GM12878 (cell line): Measurements from ENCODE around the gene PRDM16.

Experiments used
- BRCA1 ChIP-seq: IDR thresholded peaks from 2 replicates; pipeline ENCODE4 v1.6.1; 2011; ENCODE audit warnings: low read depth, low read length, improper control_type of control experiment
- CEBPB ChIP-seq, 2 experiments: fragments of 150-350 bp in 1 of 2; IDR thresholded peaks; 2 replicates each; pipeline ENCODE4 v1.6.1; 2012 to 2014; ENCODE audit warnings: low read depth in 2 of 2, low read length in 2 of 2, borderline replicate concordance in 1 of 2, inconsistent platforms in 1 of 2
- DPF2 ChIP-seq: fragments of 450-650 bp; IDR thresholded peaks from 2 replicates; pipeline ENCODE4 v1.6.1; 2017; ENCODE audit warnings: mild to moderate bottlenecking
- HDAC2 ChIP-seq: fragments of 200-600 bp; sonication (generic); IDR thresholded peaks from 2 replicates; pipeline ENCODE4 v1.6.1; 2017
- MXI1 ChIP-seq: fragments of 150-350 bp; IDR thresholded peaks from 2 replicates; pipeline ENCODE4 v1.6.1; 2011; ENCODE audit warnings: low read depth, mild to moderate bottlenecking, inconsistent platforms, low read length, improper control_type of control experiment
- POLR2A ChIP-seq: IDR thresholded peaks from 2 replicates; pipeline ENCODE4 v1.6.1; 2011; ENCODE audit warnings: low read depth, mild to moderate bottlenecking, low read length
- POLR2AphosphoS5 ChIP-seq: IDR thresholded peaks from 2 replicates; pipeline ENCODE4 v1.6.1; 2011; ENCODE audit warnings: mild to moderate bottlenecking, low read length, inconsistent platforms
- SREBF2 ChIP-seq: IDR thresholded peaks from 2 replicates; pipeline ENCODE4 v1.6.1; 2012; ENCODE audit warnings: mild to moderate bottlenecking, low read length
- TAF1 ChIP-seq: IDR thresholded peaks from 2 replicates; pipeline ENCODE4 v1.6.1; 2011; ENCODE audit warnings: mild to moderate bottlenecking, low read depth, low read length, borderline replicate concordance
- TCF7 ChIP-seq: IDR thresholded peaks from 2 replicates; pipeline ENCODE4 v1.6.1; 2014; ENCODE audit warnings: antibody characterized with exemption, borderline replicate concordance
- TF ChIP-seq, protein P1 (sequence below), 3 experiments: IDR thresholded peaks in 2 of 3; conservative IDR thresholded peaks in 1 of 3; 2 replicates each; pipeline ENCODE4 v1.5.1; 2011; ENCODE audit warnings: low read depth in 3 of 3, low read length in 3 of 3, mild to moderate bottlenecking in 3 of 3, control low read depth in 2 of 3, moderate library complexity in 2 of 3, inconsistent platforms in 1 of 3, mixed read lengths in 1 of 3; ENCODE audit not compliant: control insufficient read depth in 2 of 3, insufficient read depth in 1 of 3; ENCODE audit errors: extremely low read depth in 1 of 3
- TF ChIP-seq, protein P2 (sequence below): IDR thresholded peaks from 2 replicates; pipeline ENCODE4 v1.6.1; 2012; ENCODE audit warnings: low read depth, low read length, improper control_type of control experiment

DNA sequence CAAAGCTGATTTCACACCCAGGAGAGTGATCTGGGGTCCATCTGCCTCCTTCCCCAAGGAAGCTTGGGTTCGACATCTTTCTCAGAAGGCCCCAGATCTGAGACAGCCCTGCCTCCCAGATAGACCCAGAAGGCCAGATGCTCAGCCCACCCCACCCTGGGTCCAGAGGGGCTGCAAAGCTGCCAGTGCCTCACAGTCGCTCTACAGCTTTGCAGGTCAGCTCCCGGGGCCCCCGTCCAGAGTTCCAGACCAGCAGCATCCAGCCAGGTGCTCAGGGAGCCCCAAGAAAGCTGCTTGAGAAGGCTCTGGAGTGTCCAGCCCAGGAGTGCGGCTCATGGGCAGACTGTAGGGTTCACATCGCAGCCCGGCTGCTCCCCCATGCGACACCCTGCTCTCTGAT, 242.7 kb downstream of the PRDM16 start:
- TF ChIP-seq POLR2AphosphoS5 (no peak), BRCA1 (no peak), CEBPB (IDR thresholded peaks at IDR 0.05; ENCODE audit: borderline replicate concordance in 1 of 2, low read depth in 2 of 2, low read length in 2 of 2) (no peak), SREBF2 (no peak), MXI1 (no peak), TCF7 (no peak), POLR2A (no peak), HDAC2 (no peak), DPF2 (no peak), TAF1 (no peak)
- TF ChIP-seq, protein P1, sequence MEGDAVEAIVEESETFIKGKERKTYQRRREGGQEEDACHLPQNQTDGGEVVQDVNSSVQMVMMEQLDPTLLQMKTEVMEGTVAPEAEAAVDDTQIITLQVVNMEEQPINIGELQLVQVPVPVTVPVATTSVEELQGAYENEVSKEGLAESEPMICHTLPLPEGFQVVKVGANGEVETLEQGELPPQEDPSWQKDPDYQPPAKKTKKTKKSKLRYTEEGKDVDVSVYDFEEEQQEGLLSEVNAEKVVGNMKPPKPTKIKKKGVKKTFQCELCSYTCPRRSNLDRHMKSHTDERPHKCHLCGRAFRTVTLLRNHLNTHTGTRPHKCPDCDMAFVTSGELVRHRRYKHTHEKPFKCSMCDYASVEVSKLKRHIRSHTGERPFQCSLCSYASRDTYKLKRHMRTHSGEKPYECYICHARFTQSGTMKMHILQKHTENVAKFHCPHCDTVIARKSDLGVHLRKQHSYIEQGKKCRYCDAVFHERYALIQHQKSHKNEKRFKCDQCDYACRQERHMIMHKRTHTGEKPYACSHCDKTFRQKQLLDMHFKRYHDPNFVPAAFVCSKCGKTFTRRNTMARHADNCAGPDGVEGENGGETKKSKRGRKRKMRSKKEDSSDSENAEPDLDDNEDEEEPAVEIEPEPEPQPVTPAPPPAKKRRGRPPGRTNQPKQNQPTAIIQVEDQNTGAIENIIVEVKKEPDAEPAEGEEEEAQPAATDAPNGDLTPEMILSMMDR (IDR thresholded peaks at IDR 0.05 in 2 of 3, conservative IDR thresholded peaks at IDR 0.05 in 1 of 3; ENCODE audit: control insufficient read depth in 2 of 3, extremely low read depth in 1 of 3, insufficient read depth in 1 of 3, low read depth in 3 of 3, low read length in 3 of 3): no peak
- TF ChIP-seq, protein P2, sequence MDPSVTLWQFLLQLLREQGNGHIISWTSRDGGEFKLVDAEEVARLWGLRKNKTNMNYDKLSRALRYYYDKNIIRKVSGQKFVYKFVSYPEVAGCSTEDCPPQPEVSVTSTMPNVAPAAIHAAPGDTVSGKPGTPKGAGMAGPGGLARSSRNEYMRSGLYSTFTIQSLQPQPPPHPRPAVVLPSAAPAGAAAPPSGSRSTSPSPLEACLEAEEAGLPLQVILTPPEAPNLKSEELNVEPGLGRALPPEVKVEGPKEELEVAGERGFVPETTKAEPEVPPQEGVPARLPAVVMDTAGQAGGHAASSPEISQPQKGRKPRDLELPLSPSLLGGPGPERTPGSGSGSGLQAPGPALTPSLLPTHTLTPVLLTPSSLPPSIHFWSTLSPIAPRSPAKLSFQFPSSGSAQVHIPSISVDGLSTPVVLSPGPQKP: no peak
